ELR (cell line): Measurements from ENCODE around the gene CDH13.
"Not testable (repeated sequence)": the region's sequence is repeated elsewhere in the genome, so short reads cannot be mapped to it uniquely, and the experiment has no call there.

Experiments used
- DNase-seq: peaks from one replicate; pipeline ENCODE4 v3.0.0-alpha.2; 2015; ENCODE audit warnings: low read depth

Gene CDH13

DNA sequence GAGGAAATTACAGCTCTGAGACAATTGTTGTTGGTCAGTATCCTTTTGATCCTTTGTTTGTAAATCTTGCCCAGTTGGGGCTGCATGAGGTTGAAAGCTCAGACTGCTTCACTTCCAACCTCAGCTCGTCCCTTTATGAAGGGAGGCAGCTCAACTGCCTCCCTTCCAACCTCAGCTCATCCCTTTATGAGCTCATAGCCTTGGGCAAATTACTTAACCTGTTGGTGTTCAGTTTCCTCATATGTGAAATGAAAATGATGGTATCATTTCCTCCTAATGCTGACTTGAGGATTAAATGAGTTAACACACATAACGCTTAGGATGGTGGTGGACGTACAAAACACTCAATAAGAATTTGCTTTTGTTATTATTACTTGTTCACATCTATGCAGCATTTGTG is 265.1 kb downstream of the CDH13 start:
- peak; percentile 19 for DNase-seq

DNA sequence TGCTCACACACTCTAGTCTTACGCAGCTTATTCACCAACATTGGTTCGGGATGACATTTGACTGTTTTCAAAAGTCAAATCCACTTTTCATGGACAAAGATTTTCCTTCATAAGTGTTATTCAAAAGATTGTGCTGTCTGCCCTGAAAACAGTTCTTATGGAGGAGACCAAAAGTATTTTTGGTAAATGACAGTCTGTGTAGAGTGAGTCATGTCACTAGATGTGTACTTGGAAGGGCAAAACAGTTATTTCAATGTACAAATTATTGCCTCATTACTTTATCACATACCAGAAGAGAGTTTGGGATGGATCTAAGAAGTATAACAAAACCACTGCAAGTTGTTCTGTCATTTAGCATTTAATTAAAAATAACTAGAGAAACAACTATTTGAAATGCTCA is 265.6 kb downstream of the CDH13 start:
- DNase-seq, result no peak

DNA sequence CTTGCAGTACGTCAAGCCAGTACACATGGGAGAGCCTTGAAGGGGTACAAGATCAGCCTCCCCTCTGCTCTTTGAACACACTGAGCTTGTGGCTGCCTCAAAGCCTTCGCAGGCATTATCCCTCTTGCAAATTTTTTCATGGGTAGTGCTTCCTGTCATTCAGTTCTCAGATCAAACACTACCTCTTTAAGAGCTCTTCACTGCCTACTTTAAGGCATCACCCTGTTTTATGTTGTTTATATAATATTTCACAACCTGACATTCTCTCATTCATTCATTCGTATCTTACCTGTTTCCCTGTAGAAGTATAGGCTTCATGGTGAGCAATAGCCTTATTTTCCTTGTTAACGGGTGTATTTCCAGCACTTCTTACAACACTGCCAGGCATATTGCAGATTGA is 269.1 kb downstream of the CDH13 start:
- no peak for DNase-seq

DNA sequence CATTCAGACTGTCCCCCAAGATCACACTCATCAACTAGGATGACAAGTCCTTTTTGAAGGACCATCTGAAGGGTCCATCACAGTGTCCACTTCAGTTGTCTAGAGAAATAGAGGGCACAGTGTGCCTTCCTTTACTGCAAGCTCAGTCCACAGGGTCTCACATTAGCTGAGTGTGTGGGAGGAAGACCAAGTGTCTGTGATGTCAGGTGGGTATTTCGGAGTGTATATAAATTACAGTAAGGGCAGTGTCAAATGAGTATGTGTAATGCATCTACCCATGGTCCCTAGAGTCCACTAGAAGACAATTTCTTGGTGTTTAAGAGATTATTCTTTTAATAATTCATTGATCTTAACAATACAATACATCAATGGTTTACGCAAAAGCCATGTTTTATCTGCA is 272.2 kb downstream of the CDH13 start:
- no peak for DNase-seq

DNA sequence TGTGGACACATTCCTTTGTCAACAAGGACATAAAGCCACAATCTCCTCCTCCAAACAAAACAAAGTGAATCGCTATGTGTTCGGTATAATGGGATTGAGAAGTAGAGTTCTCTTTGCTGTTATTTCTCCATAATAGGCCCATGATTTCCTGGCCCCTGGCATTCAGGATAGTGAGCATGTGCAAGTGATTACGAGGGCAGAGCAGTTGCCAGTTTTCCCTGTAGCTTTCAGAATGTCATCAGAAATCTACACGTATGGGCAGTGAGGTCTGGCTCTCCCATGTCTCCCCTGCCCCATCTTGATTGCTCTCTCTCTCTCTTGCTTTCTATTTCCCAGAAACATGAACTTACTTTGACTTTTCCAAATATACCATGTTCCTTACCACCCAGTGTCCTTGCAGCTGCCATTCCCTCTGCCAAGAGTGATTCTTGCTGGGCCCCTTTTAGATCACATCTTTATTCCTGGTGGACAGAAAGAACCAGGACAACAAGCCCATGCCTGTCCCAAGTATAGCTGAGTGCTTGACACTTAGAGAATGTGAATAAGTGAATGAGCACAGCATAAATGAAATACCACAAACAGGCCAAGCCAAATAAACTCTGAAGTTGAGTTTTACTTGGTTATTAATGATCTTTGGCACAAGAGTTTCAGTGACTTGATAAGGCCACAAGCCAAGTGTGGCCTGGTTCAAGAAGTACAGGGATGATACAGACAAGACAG is 273.1 kb downstream of the CDH13 start:
- DNase-seq, result no peak

DNA sequence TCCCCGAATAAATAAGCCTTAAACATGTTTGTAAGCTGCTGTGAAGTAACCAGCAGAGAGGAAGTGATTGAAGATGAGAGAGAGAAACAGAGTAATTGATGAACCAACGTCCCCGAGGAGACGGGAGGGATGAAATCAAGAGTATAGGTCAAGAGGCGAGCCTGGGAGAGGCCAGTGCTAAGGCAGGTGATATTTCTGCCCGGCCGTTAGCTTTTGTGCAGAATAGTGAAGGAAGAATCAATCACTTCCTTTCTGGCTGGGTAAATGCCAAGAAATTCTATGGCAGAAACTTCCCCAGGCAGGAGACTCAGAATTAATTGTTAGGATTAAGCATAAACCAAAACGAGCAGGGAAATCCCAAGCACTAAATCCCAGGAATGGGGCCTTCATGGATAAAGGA is 273.8 kb downstream of the CDH13 start:
- DNase-seq, result no peak

DNA sequence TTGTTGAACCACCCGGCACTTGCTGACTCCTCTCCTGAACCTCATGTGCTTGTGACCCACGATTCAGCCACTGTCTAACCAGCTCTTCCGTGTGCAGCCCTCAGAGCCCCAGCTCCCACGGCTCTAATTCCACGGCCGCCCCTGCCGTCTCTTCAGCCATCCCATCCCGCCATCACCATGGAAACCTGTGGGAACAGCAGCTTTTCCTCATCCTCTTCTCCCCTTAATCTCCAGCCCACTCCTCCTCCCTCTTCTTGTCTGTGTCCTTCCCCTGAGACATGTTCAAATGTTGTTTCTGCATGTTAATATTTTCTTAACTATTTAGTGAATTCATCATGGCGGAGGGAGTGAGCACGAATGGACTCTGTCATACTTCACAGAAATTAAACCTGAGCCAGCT is 285.2 kb downstream of the CDH13 start:
- no peak for DNase-seq

DNA sequence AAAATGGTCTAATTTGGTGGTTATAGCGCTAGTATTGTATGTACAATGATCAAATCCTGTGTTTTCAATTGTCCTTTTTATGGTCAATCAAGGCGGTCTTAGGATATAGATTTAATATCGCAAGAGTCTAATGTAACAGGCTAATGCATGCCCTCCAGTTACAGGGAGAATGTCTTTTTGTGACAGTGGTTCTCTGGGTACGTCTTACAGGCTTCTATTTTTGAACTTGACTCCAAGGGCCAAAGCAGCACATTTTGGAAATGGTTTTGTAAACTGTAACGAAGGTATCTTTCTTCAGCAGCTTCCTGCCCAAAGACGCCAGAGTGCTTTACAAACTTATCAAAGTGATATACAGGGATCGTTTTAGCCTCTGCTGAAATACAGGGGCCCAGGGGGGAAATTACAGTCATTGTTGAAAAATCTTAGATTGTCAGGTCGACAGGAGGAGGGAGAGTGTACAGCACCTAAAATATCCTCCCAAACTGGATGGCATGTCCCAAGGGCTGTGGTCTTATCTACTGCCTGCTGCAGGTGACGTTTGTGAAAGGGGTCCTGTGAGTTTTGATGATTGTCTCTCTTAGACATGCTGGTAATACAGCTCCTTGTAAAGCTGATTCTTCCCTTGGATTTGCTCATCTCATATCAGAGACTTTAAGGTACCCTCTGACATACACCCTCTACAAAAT is 288.5 kb downstream of the CDH13 start:
- no peak for DNase-seq

DNA sequence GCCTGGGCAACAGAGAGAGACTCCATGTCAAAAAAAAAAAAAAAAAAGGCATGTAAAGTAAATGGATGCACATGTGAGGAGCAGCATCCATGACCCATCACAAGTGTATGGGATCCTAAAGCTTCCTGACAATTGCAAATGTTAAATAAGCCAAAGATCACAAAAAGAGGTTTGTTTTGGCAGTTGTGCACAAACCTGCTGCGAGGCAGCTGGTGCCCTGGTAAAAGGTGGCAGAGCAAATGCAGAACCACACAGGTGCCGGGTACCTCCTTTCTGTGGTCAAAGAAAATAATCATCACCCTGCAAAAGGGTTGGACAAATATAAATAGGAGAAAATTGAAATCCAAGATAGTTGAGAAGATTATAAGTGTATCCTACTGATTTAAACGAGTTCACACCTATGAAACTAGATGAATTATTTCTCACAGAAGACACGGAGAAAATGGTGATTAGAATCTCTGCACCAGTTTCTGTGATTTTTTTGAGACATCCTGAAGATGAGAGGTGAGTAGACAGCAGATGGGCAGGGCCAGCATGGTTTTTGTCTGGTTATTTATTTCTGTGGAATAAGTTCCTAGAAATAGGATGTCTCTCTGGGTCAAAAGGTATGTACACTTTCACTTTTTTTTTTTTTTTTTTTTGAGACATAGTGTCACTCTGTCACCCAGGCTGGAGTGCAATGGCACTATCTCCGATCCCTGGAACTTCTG is 291.3 kb downstream of the CDH13 start:
- no peak for DNase-seq

DNA sequence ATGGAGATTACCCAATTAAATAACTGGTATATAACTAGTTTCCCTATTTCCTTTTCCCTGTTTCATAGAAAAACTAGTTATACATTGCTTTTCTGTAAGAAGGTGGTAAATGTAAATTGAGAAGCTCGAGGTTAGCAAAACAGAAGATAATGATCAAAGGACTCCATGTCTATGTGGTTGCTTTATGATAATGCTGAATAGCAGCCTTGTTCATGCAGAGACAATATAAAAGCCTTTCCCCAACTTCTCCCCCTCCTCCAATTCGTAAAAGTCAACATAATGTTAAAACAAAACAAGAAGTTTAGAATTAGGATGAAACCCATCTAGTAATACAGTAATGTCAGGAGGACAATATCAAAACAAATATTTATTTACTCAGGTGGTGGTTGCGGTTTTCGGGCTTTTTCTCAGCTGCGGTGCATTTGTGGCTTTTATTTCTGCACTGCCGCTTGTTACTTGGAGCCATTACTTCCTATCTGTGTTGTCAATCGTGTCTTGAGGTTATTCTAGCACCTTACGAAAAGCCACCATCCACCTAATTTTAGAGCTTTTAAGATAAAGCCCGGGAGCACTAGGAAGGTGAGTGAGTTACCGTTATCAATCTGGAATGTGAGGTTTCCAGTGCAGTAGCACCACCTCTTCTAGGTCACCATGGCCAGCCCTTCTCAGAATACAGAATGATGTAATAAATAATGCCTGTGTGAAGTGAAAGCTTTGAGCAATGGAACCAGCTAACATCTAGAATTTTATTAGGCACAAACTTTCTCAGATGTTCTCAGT is 297.5 kb downstream of the CDH13 start:
- no peak for DNase-seq

DNA sequence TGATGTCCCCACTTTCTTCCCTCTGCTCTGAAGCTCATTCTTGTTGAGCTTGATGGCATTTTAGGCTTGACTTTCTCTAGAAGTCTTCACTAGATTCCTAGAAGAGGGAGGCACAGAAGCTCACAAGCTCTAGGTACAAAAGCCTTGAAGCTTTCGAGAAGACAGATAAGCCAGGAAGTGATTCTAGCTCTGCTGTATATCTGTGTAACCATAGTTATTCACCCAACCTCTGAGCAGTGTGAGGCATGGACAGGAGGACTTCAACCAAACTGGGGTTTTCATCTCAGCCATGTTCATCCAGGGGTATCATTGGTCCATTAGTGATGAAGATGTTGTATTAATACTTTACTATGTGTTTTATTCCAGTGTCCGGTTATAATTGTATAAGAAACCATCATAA is 299.7 kb downstream of the CDH13 start:
- no peak for DNase-seq

DNA sequence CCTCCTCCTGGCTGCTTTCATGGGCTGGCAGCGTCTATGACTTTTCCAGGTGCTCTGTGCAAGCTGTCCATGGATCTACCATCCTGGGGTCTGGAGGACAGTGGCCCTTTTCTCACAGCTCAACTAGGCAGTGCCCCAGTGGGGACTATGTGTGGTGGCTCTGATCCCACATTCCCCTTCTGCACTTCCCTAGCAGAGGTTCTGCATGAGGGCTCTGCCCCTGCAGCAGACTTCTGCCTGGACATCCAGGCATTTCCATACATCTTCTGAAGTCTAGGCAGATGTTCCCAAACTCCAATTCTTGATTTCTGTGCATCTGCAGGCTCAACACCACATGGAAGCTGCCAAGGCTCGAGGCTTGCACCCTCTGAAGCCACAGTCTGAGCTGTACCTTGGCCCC is 307.2 kb downstream of the CDH13 start:
- DNase-seq, result not testable (repeated sequence)

DNA sequence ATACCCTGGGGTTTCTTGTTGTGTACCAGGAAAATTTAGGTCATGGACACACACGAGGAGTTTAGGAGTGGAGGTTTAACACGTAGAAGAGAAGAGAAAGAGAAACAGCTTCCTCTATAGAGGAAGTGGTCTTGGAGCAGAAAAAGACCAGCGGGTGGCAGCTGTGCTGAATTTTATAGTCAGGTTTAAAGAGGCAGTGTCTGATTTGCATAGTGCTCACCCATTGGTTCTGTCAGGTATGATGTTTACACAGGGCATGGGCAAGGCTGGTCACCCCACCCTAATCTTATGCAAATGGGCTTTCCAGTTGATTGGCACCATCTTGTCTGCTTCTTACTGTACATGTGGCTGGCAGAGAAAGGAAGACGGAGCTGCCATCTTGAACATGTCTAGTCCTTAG is 309.0 kb downstream of the CDH13 start:
- no peak for DNase-seq

DNA sequence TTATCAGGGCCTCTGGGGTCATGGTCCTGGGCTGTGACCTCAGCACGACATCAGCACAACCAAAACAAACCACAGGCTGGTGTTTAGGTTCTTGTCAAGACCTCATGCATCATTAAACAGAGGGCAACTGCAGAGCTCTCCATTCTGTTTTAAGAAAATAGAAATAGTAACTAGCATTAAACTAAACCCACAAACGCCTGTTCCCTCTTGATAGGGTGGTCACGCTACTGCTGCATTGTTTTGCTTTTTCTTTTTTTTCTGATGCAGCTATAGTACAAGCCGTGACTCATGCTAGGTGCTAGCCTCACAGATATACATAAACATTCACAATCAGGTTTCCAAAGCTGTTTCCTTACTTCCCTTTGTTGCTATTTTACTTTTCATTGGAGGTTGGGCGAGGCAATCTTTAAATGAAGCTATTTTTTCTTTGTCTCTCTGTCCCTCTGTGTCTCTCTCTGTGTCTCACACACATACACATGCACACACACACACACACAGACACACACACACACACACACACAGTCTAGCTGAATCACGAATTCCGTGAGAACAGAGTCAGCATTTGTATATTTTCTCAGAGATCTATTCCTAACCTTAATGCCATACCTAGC is 310.3 kb downstream of the CDH13 start:
- peak; percentile 77 for DNase-seq

DNA sequence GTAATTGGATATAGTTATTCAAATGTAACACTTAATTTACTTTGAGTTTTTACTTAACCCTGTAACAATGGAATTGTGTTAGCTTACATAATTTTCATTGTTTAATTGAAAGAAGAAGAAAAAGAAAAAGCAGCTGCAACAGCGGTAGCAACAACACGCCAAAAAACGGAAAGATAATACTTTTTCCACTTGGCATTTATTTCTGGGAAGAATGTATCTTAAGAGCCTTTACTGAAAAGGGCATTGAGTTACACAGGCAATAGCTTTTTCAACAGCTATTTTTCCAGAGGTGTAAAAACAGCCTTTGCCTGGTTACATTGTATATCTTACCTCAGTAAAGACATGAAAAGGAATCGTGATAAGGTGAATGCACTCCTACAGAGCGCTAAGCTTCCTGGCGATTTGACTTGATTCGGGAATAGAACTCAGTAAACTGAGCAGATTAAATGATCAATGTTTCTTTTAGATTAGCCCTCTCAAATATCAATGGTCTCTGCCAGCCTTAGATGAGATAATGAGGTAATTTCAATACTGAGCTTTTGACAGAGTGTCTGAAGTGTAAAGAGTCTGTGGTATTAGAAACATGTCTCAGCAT is 311.3 kb downstream of the CDH13 start:
- no peak for DNase-seq

DNA sequence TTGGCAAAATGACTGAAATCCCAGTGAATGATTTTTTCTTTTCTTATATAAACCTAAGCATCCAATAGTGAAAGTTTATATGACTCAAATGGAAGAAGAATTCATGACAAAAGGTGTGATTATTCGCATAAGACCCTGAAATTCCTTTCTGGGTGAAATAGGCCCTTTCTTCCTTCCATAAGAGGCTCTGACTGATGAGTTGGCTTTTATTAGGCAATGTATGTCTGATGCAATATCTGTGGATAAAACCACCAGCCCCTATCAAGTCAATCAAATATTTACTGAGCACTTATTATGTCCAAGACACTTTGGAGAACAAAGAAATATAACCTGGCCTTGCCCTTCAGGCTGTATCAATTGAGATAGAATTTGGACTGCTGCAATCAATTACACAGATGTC is 316.6 kb downstream of the CDH13 start:
- peak; percentile 12 for DNase-seq

DNA sequence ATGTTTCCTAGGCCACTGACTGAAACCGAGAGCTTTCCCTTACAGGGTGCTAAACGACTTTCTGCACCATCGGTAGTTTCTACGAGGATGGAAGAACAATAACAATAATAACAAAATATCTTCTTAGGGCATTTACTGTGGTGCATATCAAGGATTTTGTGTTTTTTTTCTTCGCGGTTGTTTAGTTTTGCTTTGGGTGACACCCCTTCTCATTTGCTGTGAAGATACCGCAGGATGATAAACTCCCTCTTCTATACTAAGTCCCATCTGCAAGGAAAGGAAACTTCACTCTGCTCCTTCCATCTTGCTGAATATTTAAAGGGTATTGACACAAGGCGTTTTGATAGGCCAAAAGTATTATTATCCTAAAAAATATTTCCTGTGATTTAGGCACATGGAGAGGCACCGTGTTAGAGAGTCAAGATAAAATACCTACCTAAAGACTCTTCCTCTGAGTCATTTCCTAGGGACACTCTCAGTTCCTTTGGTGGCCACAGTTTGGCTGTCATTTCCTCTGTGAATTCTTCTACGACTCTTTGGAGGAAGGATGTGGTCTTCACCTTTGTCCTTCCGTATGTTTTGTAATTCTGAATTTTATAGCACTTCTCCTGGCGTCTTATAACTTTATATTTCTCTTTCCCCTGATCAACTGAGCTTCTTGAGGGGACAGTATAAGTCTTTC is 318.8 kb downstream of the CDH13 start:
- DNase-seq, result peak; percentile 55

DNA sequence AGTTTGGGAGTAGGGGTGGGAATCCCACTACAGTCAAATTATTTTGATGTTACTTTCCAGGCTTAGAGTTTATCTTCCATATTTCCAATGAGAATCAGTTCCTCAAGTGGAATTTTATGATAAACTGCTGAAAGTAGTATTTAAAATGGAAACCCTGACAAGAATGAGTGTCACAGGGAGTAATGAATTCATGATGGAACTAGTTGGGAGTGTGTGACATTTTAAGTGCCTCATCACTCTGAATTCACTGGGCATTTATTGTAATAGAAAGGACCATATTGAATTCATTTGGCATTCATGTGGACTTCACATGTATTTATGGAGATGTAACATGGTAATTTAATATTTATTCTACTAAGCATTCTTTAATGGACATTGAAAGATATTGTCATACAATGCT is 320.9 kb downstream of the CDH13 start:
- DNase-seq, result no peak

DNA sequence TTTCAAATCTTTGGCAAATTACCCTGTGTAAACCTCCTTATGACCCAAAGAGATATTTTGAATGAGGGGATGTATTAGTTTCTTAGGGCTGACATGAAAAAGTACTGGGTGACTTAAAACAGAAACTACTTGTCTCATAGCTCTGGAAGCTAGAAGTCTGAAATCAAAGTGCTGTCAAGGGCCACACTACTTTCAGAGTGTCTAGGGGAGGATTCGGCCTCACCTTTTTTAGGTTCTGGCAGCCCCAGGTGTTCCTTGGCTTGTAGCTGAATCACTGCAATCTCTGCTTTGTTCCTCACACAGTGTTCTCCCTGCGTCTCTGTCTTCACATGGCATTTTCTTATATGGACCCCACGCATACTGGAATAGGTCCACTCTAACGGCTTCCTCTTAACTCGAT is 322.2 kb downstream of the CDH13 start:
- no peak for DNase-seq

DNA sequence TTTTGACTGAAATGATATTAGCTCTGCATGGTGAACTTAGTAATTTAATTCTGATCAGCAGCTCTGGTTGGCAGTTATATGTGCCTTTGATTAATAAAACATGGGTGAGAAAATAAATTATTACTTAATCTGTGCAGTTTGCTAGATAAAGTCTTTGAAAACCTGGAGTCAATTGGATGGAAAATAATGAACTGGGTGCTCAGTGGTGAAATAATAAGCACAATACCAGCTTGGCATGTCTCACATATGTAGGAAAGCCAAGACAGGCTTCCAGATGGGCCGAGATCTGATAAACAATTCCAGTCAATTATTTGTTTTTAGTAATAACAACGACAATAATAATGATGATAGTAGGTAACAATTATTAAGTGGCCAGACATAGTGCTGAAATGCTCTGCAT is 326.7 kb downstream of the CDH13 start:
- DNase-seq, result no peak
